Cardiac fibroblast (primary cell): Measurements from ENCODE around the gene OR2A42.
A peak's percentile ranks its signal among the peaks of the same experiment; 100 is the strongest.
"Not testable (repeated sequence)": the region's sequence is repeated elsewhere in the genome, so short reads cannot be mapped to it uniquely, and the experiment has no call there.

Source experiments
- DNase-seq, 2 donors: peaks; one replicate each; pipeline versions ENCODE4 v3.0.0 to v3.0.0-alpha.2; 2010; ENCODE audit warnings: low read depth in 2 of 2
- H3K4me3 ChIP-seq, 2 donors: replicated peaks in 1 of 2; 1 replicate in 1 of 2; 2 replicates in 1 of 2; pipeline ENCODE4 v1.5.1; 2011; ENCODE audit warnings: low read depth in 2 of 2, low read length in 2 of 2, mild to moderate bottlenecking in 2 of 2, moderate library complexity in 1 of 2
- TF ChIP-seq, protein P1 (sequence below): IDR thresholded peaks from one replicate; pipeline ENCODE4 v1.5.1; 2011; ENCODE audit warnings: low read depth, mild to moderate bottlenecking, low read length, inconsistent platforms

The OR2A42 gene

GRCh38 chr7:144187848-144188247 lies 51.6 kb downstream of the OR2A42 start:
- not testable (repeated sequence) for DNase-seq, H3K4me3 ChIP-seq

DNA sequence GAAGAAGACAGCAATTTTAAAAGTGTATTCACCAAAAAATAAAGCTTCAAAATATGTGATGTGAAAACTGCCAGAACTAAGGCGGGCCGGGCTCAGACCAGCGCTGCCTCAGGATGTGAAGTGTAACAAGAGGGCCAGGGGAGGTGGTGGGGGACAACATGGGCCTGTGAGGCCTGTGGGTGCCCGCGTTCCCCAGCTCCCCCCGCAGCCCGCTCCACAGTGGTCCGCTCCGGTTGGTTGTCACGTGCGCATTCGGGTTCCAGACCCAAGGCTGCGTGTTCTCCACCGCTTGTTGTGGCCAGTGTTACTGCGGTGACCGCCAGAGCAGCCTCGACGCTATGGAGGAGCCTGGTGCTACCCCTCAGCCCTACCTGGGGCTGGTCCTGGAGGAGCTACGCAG lies 56.2 kb downstream of the OR2A42 start, which contains the start of gene CTAGE4:
Gene CTAGE4, plus strand, starts transcription at position 301 of the 400 bp plus-strand sequence. Its CDS starts 38 bp downstream, at position 339.
- H3K4me3 ChIP-seq, DNase-seq: not testable (repeated sequence)

- H3K4me3 ChIP-seq, DNase-seq: not testable (repeated sequence)
Measured at GRCh38 chr7:144179165-144179479, 60.3 kb downstream of the OR2A42 start.

DNA sequence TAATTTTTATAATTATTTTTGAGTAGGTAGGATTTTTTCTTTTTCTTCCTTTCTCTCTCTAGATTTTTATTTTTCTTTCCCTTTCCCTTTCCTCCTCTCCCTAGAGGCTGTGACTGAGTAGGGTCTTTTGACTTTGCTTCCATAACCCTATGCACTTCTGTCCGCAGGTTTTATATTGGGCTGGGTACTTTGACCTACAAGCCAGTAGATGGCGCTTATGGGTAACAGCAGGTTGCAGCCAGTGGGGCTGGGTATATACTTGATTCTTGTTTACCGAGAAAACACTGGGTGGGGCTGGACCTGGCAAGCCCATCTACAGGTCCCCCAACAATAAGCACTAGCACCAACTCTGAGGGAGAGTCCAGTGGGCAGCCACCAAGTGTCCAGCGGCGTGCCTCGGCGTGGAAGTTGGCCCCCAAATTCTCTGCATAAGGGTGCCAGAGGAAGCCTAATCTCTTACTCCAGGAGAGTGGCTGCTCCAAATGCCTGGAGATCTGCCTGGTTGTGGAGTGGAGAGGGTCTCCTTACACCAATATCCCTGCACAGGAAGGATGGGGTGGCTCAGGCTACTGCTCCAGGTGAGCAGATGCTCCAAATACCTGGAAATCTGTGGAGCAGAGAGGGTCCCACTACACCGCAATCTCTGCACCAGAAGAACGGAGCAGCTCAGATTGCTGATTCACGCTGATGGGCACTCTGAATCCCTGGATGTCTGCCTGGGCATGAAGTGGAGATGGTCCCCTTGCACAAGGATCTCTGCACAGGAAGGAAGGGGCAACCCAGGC lies 60.8 kb downstream of the OR2A42 start:
- TF ChIP-seq, protein P1, sequence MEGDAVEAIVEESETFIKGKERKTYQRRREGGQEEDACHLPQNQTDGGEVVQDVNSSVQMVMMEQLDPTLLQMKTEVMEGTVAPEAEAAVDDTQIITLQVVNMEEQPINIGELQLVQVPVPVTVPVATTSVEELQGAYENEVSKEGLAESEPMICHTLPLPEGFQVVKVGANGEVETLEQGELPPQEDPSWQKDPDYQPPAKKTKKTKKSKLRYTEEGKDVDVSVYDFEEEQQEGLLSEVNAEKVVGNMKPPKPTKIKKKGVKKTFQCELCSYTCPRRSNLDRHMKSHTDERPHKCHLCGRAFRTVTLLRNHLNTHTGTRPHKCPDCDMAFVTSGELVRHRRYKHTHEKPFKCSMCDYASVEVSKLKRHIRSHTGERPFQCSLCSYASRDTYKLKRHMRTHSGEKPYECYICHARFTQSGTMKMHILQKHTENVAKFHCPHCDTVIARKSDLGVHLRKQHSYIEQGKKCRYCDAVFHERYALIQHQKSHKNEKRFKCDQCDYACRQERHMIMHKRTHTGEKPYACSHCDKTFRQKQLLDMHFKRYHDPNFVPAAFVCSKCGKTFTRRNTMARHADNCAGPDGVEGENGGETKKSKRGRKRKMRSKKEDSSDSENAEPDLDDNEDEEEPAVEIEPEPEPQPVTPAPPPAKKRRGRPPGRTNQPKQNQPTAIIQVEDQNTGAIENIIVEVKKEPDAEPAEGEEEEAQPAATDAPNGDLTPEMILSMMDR: peak; percentile 34
- H3K4me3 ChIP-seq: not testable (repeated sequence)
- peak; percentile 32 to 52 for DNase-seq
